Measurements from ENCODE around the gene PLAAT1.

Gene PLAAT1

GRCh38 chr3:193295985-193296384, 55.0 kb downstream of the PLAAT1 start:
- Mint-ChIP-seq H3K36me3 (no peaks in the 10 kb centered on the region), H3K4me3 (no peak overlapping the region), H3K27me3 (no peaks in the 10 kb centered on the region), H3K27ac (no peak overlapping the region), H3K4me1 (no peaks in the 10 kb centered on the region), H3K9me3 (peaks cover 2% of the 10 kb centered on the region)
- DNase-seq, result no peak
- CTCF ChIA-PET, result no interaction called here

GRCh38 chr3:193297421-193297820, 56.4 kb downstream of the PLAAT1 start:
- CTCF ChIA-PET, result no interaction called here
- no peak for DNase-seq
- Mint-ChIP-seq H3K9me3 (no peaks in the 10 kb centered on the region), H3K4me3 (no peak overlapping the region), H3K4me1 (no peaks in the 10 kb centered on the region), H3K27me3 (no peaks in the 10 kb centered on the region), H3K27ac (no peak overlapping the region), H3K36me3 (no peaks in the 10 kb centered on the region)

- H3K9me3 Mint-ChIP-seq, result no peaks in the 10 kb centered on the region
- DNase-seq, result no peak
- H3K4me1 Mint-ChIP-seq, result no peaks in the 10 kb centered on the region
- no peak overlapping the region for H3K4me3 Mint-ChIP-seq
- CTCF ChIA-PET, result no interaction called here
- no peaks in the 10 kb centered on the region for H3K27me3 Mint-ChIP-seq
- H3K27ac Mint-ChIP-seq, result no peak overlapping the region
- no peaks in the 10 kb centered on the region for H3K36me3 Mint-ChIP-seq
Observed at GRCh38 chr3:193301433-193301832, 60.4 kb downstream of the PLAAT1 start.

- no peaks in the 10 kb centered on the region for H3K27me3 Mint-ChIP-seq
- no peaks in the 10 kb centered on the region for H3K4me1 Mint-ChIP-seq
- CTCF ChIA-PET, result no interaction called here
- H3K9me3 Mint-ChIP-seq, result no peaks in the 10 kb centered on the region
- H3K4me3 Mint-ChIP-seq, result no peak overlapping the region
- no peak overlapping the region for H3K27ac Mint-ChIP-seq
- no peak for DNase-seq
- no peaks in the 10 kb centered on the region for H3K36me3 Mint-ChIP-seq
Observed at GRCh38 chr3:193305356-193305755, 64.3 kb downstream of the PLAAT1 start.

- DNase-seq, result no peak
- Mint-ChIP-seq H3K4me3 (no peak overlapping the region), H3K9me3 (no peaks in the 10 kb centered on the region), H3K4me1 (no peaks in the 10 kb centered on the region), H3K36me3 (no peaks in the 10 kb centered on the region), H3K27me3 (peaks cover 4% of the 10 kb centered on the region), H3K27ac (no peak overlapping the region)
- CTCF ChIA-PET, result no interaction called here
Observed at GRCh38 chr3:193310914-193311723, 70.1 kb downstream of the PLAAT1 start.

GRCh38 chr3:193313061-193313958, 72.3 kb downstream of the PLAAT1 start:
- Mint-ChIP-seq H3K27ac (no peak overlapping the region), H3K4me3 (no peak overlapping the region), H3K36me3 (no peaks in the 10 kb centered on the region), H3K4me1 (no peaks in the 10 kb centered on the region), H3K9me3 (no peaks in the 10 kb centered on the region), H3K27me3 (peaks cover 4% of the 10 kb centered on the region)
- DNase-seq, result no peak
- CTCF ChIA-PET, result no interaction called here

DNA sequence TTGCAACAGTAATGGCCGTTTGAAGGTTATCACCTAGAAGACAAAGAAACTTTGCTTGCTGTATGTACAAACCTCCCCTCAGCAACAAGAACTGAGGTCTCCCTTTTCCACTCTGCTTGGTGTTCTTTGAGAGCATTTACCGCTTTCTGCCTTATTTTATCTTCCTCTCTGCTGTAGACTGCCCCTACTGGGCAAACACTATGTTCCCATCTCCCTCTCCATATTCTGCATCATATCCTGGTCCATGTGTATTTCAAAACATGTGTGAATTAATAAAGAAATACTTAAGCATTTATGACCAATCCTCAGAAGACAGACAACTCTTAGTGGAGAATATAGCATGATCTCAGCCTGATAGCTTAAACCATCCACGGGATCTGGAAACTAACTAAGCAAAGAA, 73.1 kb downstream of the PLAAT1 start:
- H3K9me3 Mint-ChIP-seq, result no peaks in the 10 kb centered on the region
- H3K27ac Mint-ChIP-seq, result no peak overlapping the region
- H3K4me1 Mint-ChIP-seq, result no peaks in the 10 kb centered on the region
- H3K27me3 Mint-ChIP-seq, result peaks cover 4% of the 10 kb centered on the region
- no peak overlapping the region for H3K4me3 Mint-ChIP-seq
- no peaks in the 10 kb centered on the region for H3K36me3 Mint-ChIP-seq
- no peak for DNase-seq
- CTCF ChIA-PET, result no interaction called here

GRCh38 chr3:193317682-193318300, 76.8 kb downstream of the PLAAT1 start:
- no peaks in the 10 kb centered on the region for H3K36me3 Mint-ChIP-seq

More at GRCh38 chr3:193317682-193318300, 76.8 kb downstream of the PLAAT1 start:
- no peak overlapping the region for H3K4me3 Mint-ChIP-seq
- no peaks in the 10 kb centered on the region for H3K9me3 Mint-ChIP-seq
- H3K4me1 Mint-ChIP-seq, result no peaks in the 10 kb centered on the region
- CTCF ChIA-PET, result no interaction called here
- DNase-seq, result no peak
- H3K27me3 Mint-ChIP-seq, result no peaks in the 10 kb centered on the region
- H3K27ac Mint-ChIP-seq, result no peak overlapping the region

All from activated naive CD4-positive, alpha-beta T cell treated with anti-CD3 and anti-CD28 coated beads, Interleukin-2, amount 10 ng/mL, durations not matched to agents 7 days and 5 days (primary cell).